Mammary epithelial cell (primary cell): ENCODE data around the gene HPS1.

Experiments used
- CTCF ChIP-seq, 2 donors: IDR thresholded peaks in 1 of 2; conservative IDR thresholded peaks in 1 of 2; 2 replicates each; pipeline ENCODE4 v1.5.1; 2011 to 2012; ENCODE audit warnings: inconsistent platforms in 2 of 2, low read length in 2 of 2, mild to moderate bottlenecking in 2 of 2, control low read depth in 1 of 2, low read depth in 1 of 2; ENCODE audit not compliant: insufficient read depth in 1 of 2; ENCODE audit errors: extremely low read depth in 1 of 2
- EZH2 ChIP-seq: IDR thresholded peaks from 2 replicates; pipeline ENCODE4 v1.6.1; 2012; ENCODE audit warnings: low read length, inconsistent platforms, borderline replicate concordance

GRCh38 chr10:98414578-98414931 is 32.2 kb downstream of the HPS1 start:
- TF ChIP-seq CTCF (conservative IDR thresholded peaks at IDR 0.05 in 1 of 2, IDR thresholded peaks at IDR 0.05 in 1 of 2; ENCODE audit: extremely low read depth in 1 of 2, insufficient read depth in 1 of 2, low read depth in 1 of 2, low read length in 2 of 2) (no peak), EZH2 (no peak)
